Measurements from ENCODE around the gene MAPK12.

DNA sequence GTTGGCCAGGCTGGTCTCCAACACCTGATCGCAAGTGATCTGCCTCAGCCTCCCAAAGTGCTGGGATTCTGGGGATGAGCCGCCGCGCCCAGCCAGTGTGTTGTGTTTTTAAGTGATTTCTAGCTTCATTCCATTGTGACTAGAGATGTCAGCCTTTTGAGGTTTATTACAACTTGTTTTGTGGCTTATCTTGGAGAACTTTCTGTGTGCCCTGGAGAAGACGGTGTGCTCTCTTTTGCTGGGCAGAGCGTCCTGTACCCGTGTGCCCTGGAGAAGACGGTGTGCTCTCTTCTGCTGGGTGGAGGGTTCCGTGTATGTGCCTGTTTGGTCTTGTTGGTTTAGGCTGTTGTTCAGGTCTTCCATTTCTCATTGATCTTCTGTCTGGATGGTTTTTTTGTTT lies 48.2 kb downstream of the MAPK12 start:
- TF ChIP-seq MYC (IDR thresholded peaks at IDR 0.05; ENCODE audit: low read depth, low read length) (no peak), CTCF (IDR thresholded peaks at IDR 0.05; ENCODE audit: extremely low read depth in 1 of 2, insufficient read depth in 1 of 2, low read depth in 1 of 2, low read length in 2 of 2) (no peak), EZH2 (IDR thresholded peaks at IDR 0.05; ENCODE audit: borderline replicate concordance, low read depth, low read length, severe bottlenecking) (no peak), POLR2A (IDR thresholded peaks at IDR 0.05; ENCODE audit: low read depth, low read length) (no peak), POLR2AphosphoS5 (IDR thresholded peaks at IDR 0.05; ENCODE audit: insufficient read depth, low read depth, low read length) (no peak), GATA2 (IDR thresholded peaks at IDR 0.05; ENCODE audit: insufficient read depth, insufficient read length, low read depth, low read length) (no peak)

All from endothelial cell of umbilical vein (primary cell).